Motor neuron (in vitro differentiated cells): ENCODE results near the gene ENTHD1. TPM values are rescaled to one million over a fixed set of nuclear protein-coding genes. Genes with fewer than 3 reads are reported as not detected.

Experiments
- ATAC-seq, 8 experiments: fragments of 200-7000 bp; cut with Tn5 transposase; replicated peaks in 6 of 8; 2 replicates each; pipeline ENCODE4 v1.8.0; 2021; ENCODE audit warnings: mild to moderate bottlenecking in 8 of 8, moderate library complexity in 8 of 8
- H3K27ac ChIP-seq, 2 donors: fragments of 250-450 bp; sonication (Bioruptor Pico); 2 replicates each; pipeline ENCODE4 v1.9.0; 2021; ENCODE audit warnings: antibody characterized with exemption in 2 of 2, mild to moderate bottlenecking in 2 of 2, moderate library complexity in 1 of 2
- H3K4me1 ChIP-seq, 2 donors: fragments of 250-450 bp; sonication (Bioruptor Pico); replicated peaks in 1 of 2; 2 replicates each; pipeline ENCODE4 v1.6.1; 2021; ENCODE audit warnings: antibody characterized with exemption in 2 of 2, mild to moderate bottlenecking in 2 of 2, moderate library complexity in 1 of 2
- H3K4me3 ChIP-seq, 5 donors: fragments of 250-450 bp; sonication (Bioruptor Pico); 2 replicates each; pipeline ENCODE4 v1.9.0; 2021; ENCODE audit warnings: antibody characterized with exemption in 5 of 5, mild to moderate bottlenecking in 5 of 5, moderate library complexity in 4 of 5
- WGBS, 10 experiments: fragments of 450-650 bp; shearing (Covaris generic); methylation state at CpG; one replicate each; pipeline ENCODE4 v1.0.0; 2022; 5-methylcytosine and 5-hydroxymethylcytosine counted together
- in situ Hi-C, 9 experiments: fragments of 400-800 bp; cut with MboI; loops; one replicate each; pipeline ENCODE4 v1.15.0; 2021; ENCODE audit warnings: low sequenced_read_pairs in 9 of 9, low pct_unique_long_range_greater_than_20kb in 2 of 9; ENCODE audit not compliant: unreplicated experiment in 9 of 9
- total RNA-seq, 8 experiments: library from RNA; unstranded; fragments of 300-600 nt; gene quantifications; 2 replicates each; pipeline versions ENCODE4 v1.2.3 to v1.2.4, GENCODE V29; 2022

Gene ENTHD1
- total RNA-seq, 8 experiments from 2014 or later: 0.04 to 0.38 TPM; not detected in 6

DNA sequence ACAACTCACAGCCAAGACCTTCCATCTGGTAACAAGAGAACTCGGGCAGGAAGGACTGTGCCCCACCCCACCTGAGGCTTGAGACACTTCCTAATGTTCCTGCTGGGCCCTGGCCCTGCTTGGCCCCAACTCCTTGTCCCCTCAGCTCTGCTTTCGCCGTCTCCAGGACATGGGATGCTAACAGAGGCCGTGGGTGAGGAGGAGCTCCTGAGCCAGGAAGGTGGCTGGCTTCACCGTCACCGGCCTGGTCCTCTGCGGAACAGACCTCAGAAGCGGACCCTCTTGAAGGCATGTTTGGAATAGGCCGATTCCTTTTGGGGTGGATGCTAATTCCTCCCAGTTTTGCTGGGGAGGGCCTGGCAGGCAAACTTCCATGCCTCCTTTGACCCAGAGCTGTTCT, 168.7 kb downstream of the ENTHD1 start:
- Histone ChIP-seq H3K4me1 (peaks cover 17 to 20% of the 10 kb centered on the region in 2 donors), H3K4me3 (no peak overlapping the region), H3K27ac (no peak overlapping the region)
- ATAC-seq: no peak
- in situ Hi-C loops: no loop called here
- WGBS, 10 experiments: 0 to 100% (median 43%) methylated on average over 1 to 5 of the region's 9 CpGs; no CpG with 5 or more reads in 6 of the 10 experiments

DNA sequence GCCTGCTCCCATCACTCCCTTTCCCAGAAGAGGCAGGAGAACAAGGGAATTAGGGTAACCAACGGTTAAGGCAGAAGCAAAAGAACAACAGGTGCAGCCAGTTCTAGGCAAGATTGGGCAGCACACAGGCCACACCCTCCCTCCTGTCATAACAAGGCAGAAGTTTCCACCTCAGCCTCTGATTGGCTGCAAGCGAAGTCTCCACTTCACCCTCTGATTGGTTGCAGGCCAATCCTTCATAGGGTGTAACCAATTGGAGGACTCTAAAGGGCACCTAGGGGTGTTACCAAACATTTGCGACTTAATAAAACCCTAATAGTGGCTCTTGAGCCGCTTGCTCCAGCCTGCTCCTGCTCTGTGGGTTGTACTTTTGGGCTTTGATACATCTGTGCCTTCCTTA, 169.2 kb downstream of the ENTHD1 start:
- no peak overlapping the region for H3K27ac ChIP-seq
- H3K4me3 ChIP-seq: no peak overlapping the region
- in situ Hi-C loops: no loop called here
- WGBS, 10 experiments: 54 to 100% (median 84%) methylated on average over 1 to 4 of the region's 4 CpGs; no CpG with 5 or more reads in 6 of the 10 experiments
- peak in 1 of 8 experiments; percentile 62 for ATAC-seq
- peaks cover 17 to 24% of the 10 kb centered on the region in 2 donors for H3K4me1 ChIP-seq

DNA sequence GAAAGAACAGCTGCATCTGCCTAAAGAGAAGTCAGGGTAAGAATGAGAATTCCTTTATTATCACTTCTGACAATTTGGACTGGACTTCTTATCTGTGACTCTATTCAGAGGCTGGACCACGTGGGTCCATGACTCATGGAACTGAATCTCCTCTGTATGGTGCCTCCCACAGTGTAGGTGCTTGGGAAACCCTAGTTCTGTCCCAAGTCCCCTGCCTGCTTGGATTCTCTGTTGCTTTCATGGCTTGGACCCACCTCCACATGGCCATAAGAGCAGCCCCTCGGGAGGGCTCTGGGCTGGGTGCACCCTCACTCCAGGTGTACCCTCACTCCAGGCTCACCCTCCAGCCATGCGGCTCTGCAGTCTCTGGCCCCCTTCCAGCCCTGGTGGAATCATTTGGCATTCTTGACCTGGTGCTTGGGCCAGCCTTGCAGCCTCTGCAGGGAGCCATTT, 169.6 kb downstream of the ENTHD1 start:
- peaks cover 17 to 24% of the 10 kb centered on the region in 2 donors for H3K4me1 ChIP-seq
- peak in 7 of 8 experiments; percentile 23 to 96 (median 37) for ATAC-seq
- no peak overlapping the region for H3K4me3 ChIP-seq
- H3K27ac ChIP-seq: no peak overlapping the region
- 0 to 83% (median 66%) methylated on average over 1 to 2 of the region's 3 CpGs; no CpG with 5 or more reads in 6 of the 10 experiments for WGBS, 10 experiments
- in situ Hi-C loops: no loop called here

DNA sequence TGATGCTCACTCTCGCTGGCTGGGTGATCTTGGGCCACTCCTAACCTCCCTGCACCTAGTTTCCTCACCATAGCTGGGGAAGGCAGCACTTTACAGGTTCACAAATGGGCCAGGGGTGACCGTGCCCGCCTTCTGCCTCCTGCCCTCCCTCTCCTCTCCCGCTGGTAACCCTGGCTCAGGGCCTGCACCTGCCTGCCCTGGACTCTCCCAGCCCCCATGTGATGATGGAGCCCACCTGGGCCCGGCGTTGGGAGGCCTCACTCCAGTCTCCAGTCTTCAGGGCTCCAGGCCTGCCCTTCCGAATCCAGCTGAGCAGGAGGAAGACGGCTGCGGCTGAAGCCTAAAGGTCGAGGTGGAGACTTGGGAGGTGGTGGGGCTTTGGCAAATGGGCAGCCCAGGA, 170.1 kb downstream of the ENTHD1 start:
- Histone ChIP-seq H3K4me3 (no peak overlapping the region), H3K27ac (no peak overlapping the region), H3K4me1 (peaks cover 17 to 24% of the 10 kb centered on the region in 2 donors)
- ATAC-seq: no peak
- in situ Hi-C loops: no loop called here
- 60 to 100% (median 75%) methylated on average over 1 to 3 of the region's 10 CpGs; no CpG with 5 or more reads in 5 of the 10 experiments for WGBS, 10 experiments

DNA sequence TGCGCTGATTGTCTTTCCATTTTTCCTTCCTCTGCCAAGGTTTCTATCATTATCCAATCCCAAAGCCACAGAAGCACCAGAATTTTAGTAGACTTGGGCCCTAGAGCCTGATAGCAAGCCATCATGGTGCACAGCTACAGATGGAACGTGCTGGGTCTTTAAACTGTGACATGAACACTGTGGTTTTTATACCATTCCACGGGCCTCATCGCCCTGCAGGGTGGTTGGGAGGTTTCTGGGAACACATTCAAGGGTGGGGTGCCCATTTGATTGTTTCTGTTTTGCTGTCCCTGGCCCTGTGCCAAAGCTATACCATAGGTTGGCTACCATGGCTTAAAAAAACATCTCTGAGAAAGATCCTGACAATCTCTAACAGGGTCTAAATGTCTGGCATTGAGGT, 171.1 kb downstream of the ENTHD1 start:
- no peak overlapping the region for H3K27ac ChIP-seq
- ATAC-seq: no peak
- peaks cover 17 to 27% of the 10 kb centered on the region in 2 donors for H3K4me1 ChIP-seq
- WGBS, 10 experiments: 18 to 89% (median 80%) methylated on average over 1 to 4 of the region's 4 CpGs; no CpG with 5 or more reads in 3 of the 10 experiments
- in situ Hi-C loops: no loop called here
- no peak overlapping the region for H3K4me3 ChIP-seq

DNA sequence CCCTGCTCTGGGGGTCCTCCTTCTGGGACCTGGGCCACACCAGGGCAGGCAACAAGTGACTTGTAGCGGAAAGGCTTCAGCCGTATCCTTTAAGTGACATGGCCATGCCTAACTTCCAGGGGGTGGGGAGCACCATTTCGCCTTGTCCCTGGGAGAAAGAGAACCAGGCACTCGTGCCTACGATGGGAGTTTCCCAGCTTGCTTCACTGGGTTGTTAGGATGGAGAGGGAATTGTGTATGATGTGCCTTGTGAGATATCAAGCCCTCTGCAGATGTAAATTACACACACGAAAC, 171.6 kb downstream of the ENTHD1 start:
- Histone ChIP-seq H3K4me3 (no peak overlapping the region), H3K4me1 (peaks cover 22 to 31% of the 10 kb centered on the region in 2 donors), H3K27ac (no peak overlapping the region)
- in situ Hi-C loops: no loop called here
- 46 to 100% (median 91%) methylated on average over 1 to 6 of the region's 6 CpGs; no CpG with 5 or more reads in 6 of the 10 experiments for WGBS, 10 experiments
- ATAC-seq: no peak

DNA sequence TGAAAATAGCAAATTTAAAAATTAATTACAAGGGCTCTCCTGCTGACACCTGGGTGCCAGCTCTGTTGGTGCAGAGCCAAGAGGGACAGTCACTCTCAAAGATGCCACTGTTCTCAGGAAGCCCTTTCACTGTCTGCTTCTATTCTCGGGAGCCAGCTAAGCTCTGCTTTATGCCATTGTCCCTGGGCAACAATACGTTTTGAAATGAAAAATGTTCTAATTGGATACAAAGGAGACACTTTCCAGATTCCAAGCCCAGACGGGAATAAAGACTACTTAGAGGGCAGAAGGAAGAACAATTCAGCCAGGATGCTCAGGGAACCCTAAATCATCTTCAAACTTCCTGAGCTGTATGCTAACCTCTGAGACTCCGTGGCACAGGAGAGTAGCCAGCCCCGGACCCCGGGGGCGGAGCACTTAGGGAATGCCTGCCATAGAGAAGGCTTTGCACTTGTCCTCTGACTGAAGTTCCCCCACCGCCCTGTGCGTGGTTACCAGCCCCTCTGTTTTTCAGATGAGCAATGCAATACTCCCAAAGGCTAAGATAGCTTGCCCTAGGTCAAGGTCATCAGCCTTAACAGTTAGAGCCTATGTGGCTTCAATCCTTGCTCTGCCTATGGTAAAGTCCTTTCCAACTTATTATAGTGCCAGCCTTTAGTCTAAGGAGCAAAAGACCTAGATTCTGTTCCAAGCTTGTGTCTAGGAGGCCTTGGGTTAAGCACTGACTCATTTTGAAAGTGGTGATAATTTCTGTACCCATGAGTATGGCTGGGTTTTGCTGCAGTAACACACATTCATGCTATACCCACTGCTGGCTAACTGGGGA, 172.1 kb downstream of the ENTHD1 start:
- Histone ChIP-seq H3K4me1 (peaks cover 25 to 36% of the 10 kb centered on the region in 2 donors), H3K4me3 (no peak overlapping the region), H3K27ac (no peak overlapping the region)
- peak in 5 of 8 experiments; percentile 26 to 50 (median 44) for ATAC-seq
- 0 to 60% (median 43%) methylated on average over 1 to 9 of the region's 9 CpGs; no CpG with 5 or more reads in 4 of the 10 experiments for WGBS, 10 experiments
- in situ Hi-C loops: no loop called here

DNA sequence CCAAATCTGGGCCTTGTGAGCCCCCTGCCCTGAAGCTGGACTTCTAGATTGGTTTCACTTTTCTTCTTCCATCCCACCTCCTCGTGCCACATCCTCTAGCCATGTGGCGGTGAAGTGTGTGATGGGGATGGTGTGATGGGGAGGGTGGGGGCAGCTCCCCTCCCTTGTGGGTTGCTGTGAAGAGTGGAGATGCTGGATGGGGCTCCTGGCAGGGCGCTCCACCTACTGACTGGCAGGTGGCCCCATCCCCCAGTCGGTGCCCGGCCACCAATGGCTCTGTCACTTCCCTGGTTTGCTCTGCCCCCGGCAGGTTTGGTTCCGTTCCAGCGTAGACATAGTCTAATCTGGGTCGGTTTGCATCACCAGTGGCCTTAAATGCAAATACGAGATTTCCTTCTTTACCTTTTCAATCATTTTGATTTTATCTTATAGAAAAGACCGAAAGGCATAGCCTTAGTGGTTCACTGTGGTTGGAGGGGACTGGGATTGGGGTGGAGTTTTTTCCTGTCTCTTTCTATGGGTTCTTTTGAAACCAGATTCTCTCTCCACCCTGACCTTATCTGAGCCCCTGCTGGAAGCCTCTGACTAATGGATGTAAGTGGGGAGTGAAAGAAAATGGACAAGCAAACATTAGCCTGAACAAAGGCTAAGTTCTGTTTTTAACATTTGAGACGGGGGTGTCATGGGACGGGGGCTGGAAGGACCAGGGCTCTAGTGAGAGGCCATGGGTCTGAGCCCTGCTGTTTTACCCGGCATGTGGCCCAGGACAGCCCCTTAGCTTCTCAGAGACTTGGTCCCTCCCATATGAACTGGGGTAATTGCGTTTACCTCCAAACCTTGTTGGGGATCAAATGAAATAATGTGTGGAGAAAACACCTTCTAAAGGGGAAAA, 173.8 kb downstream of the ENTHD1 start:
- Histone ChIP-seq H3K27ac (no peak overlapping the region), H3K4me1 (peaks cover 25 to 37% of the 10 kb centered on the region in 2 donors), H3K4me3 (no peak overlapping the region)
- ATAC-seq: no peak
- in situ Hi-C loops: no loop called here
- WGBS, 10 experiments: 44 to 83% (median 67%) methylated on average over 1 to 10 of the region's 15 CpGs

DNA sequence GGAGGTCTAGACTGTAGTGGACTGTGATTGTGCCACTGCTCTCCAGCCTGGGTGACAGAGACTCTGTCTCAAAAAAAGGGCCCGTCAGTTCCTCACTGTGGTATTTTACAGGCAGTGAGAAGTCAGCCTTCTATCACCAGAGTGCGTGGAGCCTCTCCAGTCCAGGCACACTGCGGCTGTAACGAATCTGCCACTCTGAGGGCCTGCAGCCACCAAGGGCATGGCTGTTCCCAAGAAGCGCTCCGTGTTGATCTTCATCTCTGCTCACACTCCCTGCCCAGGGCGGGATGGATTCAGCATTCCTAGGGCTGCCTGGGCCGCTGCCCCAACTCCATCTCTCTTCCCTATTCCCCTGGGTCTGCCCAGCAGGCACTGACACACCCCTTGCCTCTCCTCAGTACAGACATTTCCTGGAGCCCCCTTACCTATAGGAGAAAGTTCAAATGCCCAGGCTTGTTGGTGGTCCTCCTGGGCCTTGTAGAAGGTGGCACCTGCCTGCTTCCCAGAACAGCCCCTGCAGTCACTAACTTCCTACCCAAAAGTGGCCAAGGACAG, 174.6 kb downstream of the ENTHD1 start:
- Histone ChIP-seq H3K4me3 (no peak overlapping the region), H3K4me1 (peaks cover 25 to 37% of the 10 kb centered on the region in 2 donors), H3K27ac (no peak overlapping the region)
- no peak for ATAC-seq
- in situ Hi-C loops: no loop called here
- 60 to 100% (median 88%) methylated on average over 2 to 7 of the region's 8 CpGs; no CpG with 5 or more reads in 5 of the 10 experiments for WGBS, 10 experiments

DNA sequence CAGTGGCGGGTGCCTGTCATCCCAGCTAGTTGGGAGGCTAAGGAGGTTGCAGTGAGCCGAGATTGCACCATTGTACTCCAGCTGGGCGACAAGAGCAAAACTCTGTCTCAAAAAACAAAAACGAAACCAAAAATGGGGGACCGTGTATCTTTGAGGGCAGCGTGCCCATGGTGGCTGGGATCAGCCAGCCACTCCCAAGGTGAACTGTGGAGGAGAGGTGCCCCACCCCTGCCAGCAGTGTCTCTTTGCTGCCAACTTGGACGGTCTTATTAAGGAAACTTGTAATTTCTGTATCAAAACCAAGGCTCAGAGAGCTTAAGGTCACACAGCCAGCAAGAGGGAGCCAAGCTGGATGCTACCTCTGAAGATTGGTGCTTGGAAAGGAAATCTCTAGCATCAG, 175.4 kb downstream of the ENTHD1 start:
- in situ Hi-C loops: no loop called here
- Histone ChIP-seq H3K4me1 (peaks cover 25 to 38% of the 10 kb centered on the region in 2 donors), H3K27ac (no peak overlapping the region), H3K4me3 (no peak overlapping the region)
- WGBS, 10 experiments: 25 to 100% (median 75%) methylated on average over 2 to 4 of the region's 7 CpGs; no CpG with 5 or more reads in 5 of the 10 experiments
- no peak for ATAC-seq

DNA sequence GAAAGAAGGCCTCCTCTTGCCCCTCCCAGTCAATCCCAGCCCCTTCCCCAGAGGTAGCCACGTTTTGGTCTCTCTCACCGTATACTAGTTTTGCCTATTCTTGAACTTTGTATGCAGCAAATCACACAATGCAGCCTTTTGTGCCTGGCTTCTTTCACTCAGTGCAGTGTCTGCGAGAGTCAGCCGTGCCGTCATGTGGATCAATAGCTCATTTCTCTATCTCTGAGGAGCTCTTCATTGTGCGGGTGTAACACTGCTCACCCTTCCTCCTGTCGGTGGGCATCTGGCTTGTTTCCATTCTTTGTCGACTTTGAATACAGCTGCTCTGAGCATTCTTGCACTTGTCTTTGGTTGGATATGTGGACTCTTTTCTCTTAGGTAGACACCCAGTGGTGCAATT, 176.5 kb downstream of the ENTHD1 start:
- H3K4me3 ChIP-seq: no peak overlapping the region
- peaks cover 34 to 48% of the 10 kb centered on the region in 2 donors for H3K4me1 ChIP-seq
- in situ Hi-C loops: no loop called here
- peak in 5 of 8 experiments; percentile 54 to 73 (median 66) for ATAC-seq
- WGBS, 10 experiments: 0 to 60% (median 11%) methylated on average over 3 to 8 of the region's 8 CpGs; no CpG with 5 or more reads in 3 of the 10 experiments
- H3K27ac ChIP-seq: no peak overlapping the region

DNA sequence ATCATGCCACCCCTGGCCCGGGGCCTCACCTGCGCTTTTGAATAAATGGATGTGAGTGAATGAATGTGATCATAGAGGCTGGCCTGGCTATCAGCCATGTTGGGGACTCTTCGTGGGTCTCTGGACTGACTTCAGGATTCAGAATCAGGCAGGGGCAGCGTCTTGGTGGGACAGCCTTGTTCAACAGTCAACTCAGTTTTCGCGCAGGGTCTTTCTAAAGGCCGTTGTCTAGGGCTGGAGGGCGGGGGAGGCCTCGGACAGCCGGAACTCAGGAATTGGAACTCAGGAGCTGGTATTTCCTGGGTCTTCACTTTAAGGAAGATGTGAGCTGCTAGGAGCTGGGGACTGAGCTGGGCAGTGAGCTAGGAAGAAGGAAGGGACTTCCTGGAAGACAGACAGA, 177.0 kb downstream of the ENTHD1 start:
- 53 to 93% (median 88%) methylated on average over 2 to 8 of the region's 10 CpGs; no CpG with 5 or more reads in 4 of the 10 experiments for WGBS, 10 experiments
- no peak overlapping the region for H3K27ac ChIP-seq
- no peak overlapping the region for H3K4me3 ChIP-seq
- in situ Hi-C loops: no loop called here
- no peak for ATAC-seq
- peaks cover 32 to 44% of the 10 kb centered on the region in 2 donors for H3K4me1 ChIP-seq
